Transverse colon (tissue), 4 donors: ENCODE data around the gene MARCHF9.

ENCODE experiments used
- CTCF ChIP-seq, 5 experiments: fragments of 200-600 bp in 3 of 5; fragments of 450-650 bp in 2 of 5; sonication (generic) in 3 of 5; IDR thresholded peaks; 1 replicate in 2 of 5; 2 replicates in 3 of 5; pipeline ENCODE4 v1.5.1; 2016 to 2017; ENCODE audit warnings: antibody characterized with exemption in 5 of 5, inconsistent platforms in 3 of 5, mild to moderate bottlenecking in 2 of 5, moderate library complexity in 1 of 5
- EP300 ChIP-seq: sonication (generic); formaldehyde crosslinking; IDR thresholded peaks from one replicate; pipeline ENCODE4 v1.6.1; 2017; ENCODE audit warnings: antibody characterized with exemption, low read depth
- POLR2A ChIP-seq: fragments of 450-650 bp; IDR thresholded peaks from one replicate; pipeline ENCODE4 v1.6.1; 2016; ENCODE audit warnings: antibody characterized with exemption, mild to moderate bottlenecking, moderate library complexity
- POLR2AphosphoS5 ChIP-seq, 3 donors: sonication (generic); formaldehyde crosslinking; IDR thresholded peaks; one replicate each; pipeline ENCODE4 v1.6.1; 2016; ENCODE audit warnings: antibody characterized with exemption in 3 of 3

GRCh38 chr12:57751788-57752667, 2.9 kb upstream of the MARCHF9 start, which contains the start of gene CDK4:
- TF ChIP-seq POLR2AphosphoS5 (IDR thresholded peaks at IDR 0.05) (peak; percentile 76 to 79 (median 76)), CTCF (IDR thresholded peaks at IDR 0.05) (peak in 1 of 5 experiments; percentile 9), POLR2A (peak; percentile 76), EP300 (no peak)
